IMR-90 (cell line): Measurements from ENCODE around the gene SVBP. TPM values are rescaled to one million over a fixed set of nuclear protein-coding genes. Genes with fewer than 3 reads are reported as not detected.

Source experiments
- ATAC-seq: fragments of 200-7000 bp; cut with Tn5 transposase; 2 replicates; pipeline ENCODE4 v1.9.1; 2020; ENCODE audit warnings: low read depth, mild to moderate bottlenecking, moderate library complexity
- BruUV-seq: library from RNA; stranded (reverse); fragments of 400-500 nt; replicated peaks from 2 replicates; lab custom pipeline; 2021; lab: Mats Ljungman, UMichigan
- CTCF ChIA-PET: fragments of 300-600 bp; formaldehyde crosslinking; extraction: SDS; loops from one replicate; lab custom pipeline; 2021; ENCODE audit warnings: antibody characterized with exemption; lab: Yijun Ruan, JAX
- POLR2A ChIA-PET: fragments of 300-600 bp; sonication (Branson Sonifier 250); formaldehyde crosslinking; loops from one replicate; lab custom pipeline; 2022; ENCODE audit warnings: antibody characterized with exemption; ENCODE audit not compliant: unreplicated experiment; lab: Charles Lee
- DNase-seq: peaks from one replicate; pipeline ENCODE4 v3.0.0; 2013
- H2AFZ ChIP-seq: replicated peaks from 2 replicates; pipeline ENCODE3; 2013; ENCODE audit warnings: low read length, mild to moderate bottlenecking; ENCODE audit not compliant: poor library complexity
- H2AK5ac ChIP-seq: 2 replicates; pipeline ENCODE4 v1.6.1; 2013; ENCODE audit warnings: low read depth, low read length, inconsistent platforms
- H2AK9ac ChIP-seq: replicated peaks from 2 replicates; pipeline ENCODE3; 2013; ENCODE audit warnings: mild to moderate bottlenecking, low read depth, low read length, moderate library complexity; ENCODE audit not compliant: poor library complexity
- H2BK120ac ChIP-seq: 2 replicates; pipeline ENCODE4 v1.6.1; 2013; ENCODE audit warnings: low read depth, low read length, inconsistent platforms
- H2BK15ac ChIP-seq: 3 replicates; pipeline ENCODE4 v1.6.1; 2013; ENCODE audit warnings: low read depth, low read length, inconsistent platforms
- H2BK20ac ChIP-seq: 2 replicates; pipeline ENCODE4 v1.6.1; 2013; ENCODE audit warnings: low read depth, mild to moderate bottlenecking, inconsistent platforms, low read length, moderate library complexity
- H2BK5ac ChIP-seq: 2 replicates; pipeline ENCODE4 v1.6.1; 2013; ENCODE audit warnings: mild to moderate bottlenecking, low read depth, low read length, inconsistent platforms; ENCODE audit not compliant: poor library complexity, severe bottlenecking
- H3K14ac ChIP-seq: replicated peaks from 2 replicates; pipeline ENCODE4 v1.6.1; 2013; ENCODE audit warnings: low read depth, low read length, inconsistent platforms
- H3K18ac ChIP-seq: 2 replicates; pipeline ENCODE4 v1.6.1; 2013; ENCODE audit warnings: low read depth, low read length, control low read depth
- H3K23ac ChIP-seq: 2 replicates; pipeline ENCODE4 v1.6.1; 2013; ENCODE audit warnings: low read depth, low read length, inconsistent platforms
- H3K27ac ChIP-seq: 2 replicates; pipeline ENCODE4 v1.5.1; 2013; ENCODE audit warnings: mild to moderate bottlenecking, control low read depth, low read length; ENCODE audit not compliant: insufficient read depth
- H3K27me3 ChIP-seq: 2 replicates; pipeline ENCODE4 v1.6.1; 2013; ENCODE audit warnings: low read length; ENCODE audit not compliant: control insufficient read depth, insufficient read depth
- H3K36me3 ChIP-seq: 2 replicates; pipeline ENCODE4 v1.6.1; 2013; ENCODE audit warnings: low read length, mixed read lengths; ENCODE audit not compliant: control insufficient read depth, insufficient read depth
- H3K4ac ChIP-seq: 2 replicates; pipeline ENCODE4 v1.6.1; 2013; ENCODE audit warnings: low read depth, low read length, inconsistent platforms
- H3K4me1 ChIP-seq: 2 replicates; pipeline ENCODE4 v1.6.1; 2013; ENCODE audit warnings: low read length, mixed read lengths; ENCODE audit not compliant: control insufficient read depth, insufficient read depth
- H3K4me2 ChIP-seq: 2 replicates; pipeline ENCODE4 v1.6.1; 2013; ENCODE audit warnings: low read depth, mild to moderate bottlenecking, control low read depth, low read length, moderate library complexity
- H3K4me3 ChIP-seq: 2 replicates; pipeline ENCODE4 v1.5.1; 2013; ENCODE audit warnings: low read depth, mild to moderate bottlenecking, control low read depth, low read length, moderate library complexity; ENCODE audit not compliant: insufficient read depth
- H3K56ac ChIP-seq: 2 replicates; pipeline ENCODE4 v1.6.1; 2013; ENCODE audit warnings: low read length, inconsistent platforms; ENCODE audit not compliant: insufficient read depth; ENCODE audit errors: extremely low read depth
- H3K79me1 ChIP-seq, 2 experiments: 2 replicates each; pipeline ENCODE4 v1.6.1; 2013; ENCODE audit warnings: low read length in 2 of 2, inconsistent platforms in 1 of 2, low read depth in 1 of 2
- H3K9ac ChIP-seq: 2 replicates; pipeline ENCODE4 v1.6.1; 2013; ENCODE audit warnings: low read depth, low read length, control low read depth
- H3K9me1 ChIP-seq: 2 replicates; pipeline ENCODE4 v1.6.1; 2013; ENCODE audit warnings: low read length, inconsistent platforms; ENCODE audit not compliant: insufficient read depth
- H3K9me3 ChIP-seq: 2 replicates; pipeline ENCODE4 v1.6.1; 2013; ENCODE audit warnings: low read length; ENCODE audit not compliant: control insufficient read depth, insufficient read depth
- H4K20me1 ChIP-seq: 2 replicates; pipeline ENCODE4 v1.6.1; 2013; ENCODE audit warnings: low read length, inconsistent platforms; ENCODE audit not compliant: insufficient read depth
- H4K5ac ChIP-seq: 2 replicates; pipeline ENCODE4 v1.6.1; 2013; ENCODE audit warnings: mild to moderate bottlenecking, low read depth, low read length, control low read depth
- H4K8ac ChIP-seq, 2 experiments: 2 replicates each; pipeline ENCODE4 v1.6.1; 2013; ENCODE audit warnings: low read depth in 2 of 2, low read length in 2 of 2, control low read depth in 1 of 2, inconsistent platforms in 1 of 2
- H4K91ac ChIP-seq: 2 replicates; pipeline ENCODE4 v1.6.1; 2013; ENCODE audit warnings: low read depth, low read length, inconsistent platforms; ENCODE audit not compliant: insufficient read depth
- BHLHE40 ChIP-seq: fragments of 150-350 bp; IDR thresholded peaks from 2 replicates; pipeline ENCODE4 v1.6.1; 2016; ENCODE audit warnings: mild to moderate bottlenecking, low read depth, low read length
- MXI1 ChIP-seq: IDR thresholded peaks from 2 replicates; pipeline ENCODE4 v1.6.1; 2012; ENCODE audit warnings: low read depth, mild to moderate bottlenecking, low read length, moderate library complexity, borderline replicate concordance
- RAD21 ChIP-seq: IDR thresholded peaks from 2 replicates; pipeline ENCODE4 v1.6.1; 2012; ENCODE audit warnings: low read length, improper control_type of control experiment
- RCOR1 ChIP-seq: IDR thresholded peaks from 2 replicates; pipeline ENCODE4 v1.6.1; 2012; ENCODE audit warnings: mild to moderate bottlenecking, low read length, improper control_type of control experiment; ENCODE audit not compliant: insufficient replicate concordance
- WGBS, 2 experiments: methylation state at CpG; one replicate each; pipeline versions ENCODE4 v1.1.5 to v1.1.7; 2013; ENCODE audit warnings: missing lambda C conversion rate in 2 of 2; ENCODE audit not compliant: insufficient read length in 1 of 2; ENCODE audit errors: extremely low coverage in 2 of 2; 5-methylcytosine and 5-hydroxymethylcytosine counted together
- dilution Hi-C: fragments of 300-500 bp; cut with HindIII; formaldehyde crosslinking; loops from one replicate; pipeline ENCODE4 v1.14.3; 2018; ENCODE audit warnings: low sequenced_read_pairs; ENCODE audit not compliant: unreplicated experiment
- in situ Hi-C: fragments of 300-500 bp; cut with MboI; formaldehyde crosslinking; loops from 3 replicates; pipeline ENCODE4 v1.14.3; 2019; ENCODE audit warnings: low sequenced_read_pairs, inconsistent platforms, mixed read lengths
- intact Hi-C: fragments of 100-400 bp; cut with micrococcal nuclease; formaldehyde crosslinking; loops from 2 replicates; pipeline ENCODE4 v1.10.0; 2022
- polyA plus RNA-seq, 3 experiments: library from polyadenylated mRNA; depleted of rRNA; stranded (reverse); fragments of >200 nt; gene quantifications; 2 replicates each; pipeline ENCODE4 v1.2.3, GENCODE V29; 2012; ENCODE audit warnings: low replicate concordance in 1 of 3
- total RNA-seq: library from RNA; depleted of rRNA; stranded (reverse); fragments of >200 nt; gene quantifications from 2 replicates; pipeline ENCODE4 v1.2.3, GENCODE V29; 2012
- TF ChIP-seq, protein P1 (sequence below): fragments of 150-350 bp; IDR thresholded peaks from 2 replicates; pipeline ENCODE4 v1.6.1; 2016; ENCODE audit warnings: low read depth, mild to moderate bottlenecking, low read length, moderate library complexity, borderline replicate concordance
- TF ChIP-seq, protein P2 (sequence below): conservative IDR thresholded peaks from 2 replicates; pipeline ENCODE4 v1.5.1; 2012; ENCODE audit warnings: mild to moderate bottlenecking, low read depth, low read length, improper control_type of control experiment
- TF ChIP-seq, protein P3 (sequence below): fragments of 150-350 bp; IDR thresholded peaks from 2 replicates; pipeline ENCODE4 v1.6.1; 2017; ENCODE audit warnings: mild to moderate bottlenecking, antibody characterized with exemption, low read length, low read depth

SVBP gene
- total and polyA plus RNA-seq, 2 of the 4 experiments (the other 2 are of a cell fraction): 9.7 to 11.5 TPM

DNA sequence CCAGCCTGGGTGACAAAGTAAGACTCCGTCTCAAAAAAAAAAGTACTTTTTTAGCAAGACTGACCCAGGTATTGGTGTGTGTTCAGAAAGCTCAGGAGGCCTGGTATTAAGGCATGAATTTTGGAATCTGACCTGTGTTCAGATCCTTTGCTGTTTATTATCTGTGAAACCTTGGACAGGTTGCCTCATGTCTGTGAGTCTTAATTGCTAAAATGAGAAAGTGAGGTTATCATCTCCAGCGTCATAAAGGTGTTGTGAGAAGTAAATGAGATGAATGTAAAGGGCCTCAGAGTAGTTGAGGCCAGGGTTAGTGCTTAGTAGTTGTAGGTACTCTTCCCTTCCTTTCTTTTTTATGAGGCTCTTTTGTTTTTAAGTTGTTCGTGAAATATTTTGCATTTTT, 47.4 kb downstream of the SVBP start:
- Histone ChIP-seq H4K8ac (no peak overlapping the region), H3K4me3 (no peak overlapping the region), H2AK9ac (no peak overlapping the region), H3K27me3 (no peaks in the 10 kb centered on the region), H3K4ac (no peak overlapping the region), H3K27ac (no peak overlapping the region), H2BK15ac (no peak overlapping the region), H3K9me1 (0 out of 2 replicates have a peak, but pooled peaks cover 4% of the 10 kb centered on the region), H3K4me2 (no peak overlapping the region), H3K36me3 (peaks cover 5% of the 10 kb centered on the region), H3K56ac (no peak overlapping the region), H4K91ac (no peak overlapping the region), H3K4me1 (no peaks in the 10 kb centered on the region), H3K18ac (no peak overlapping the region), H3K9ac (no peak overlapping the region), H2AFZ (no peak overlapping the region), H3K79me1 (peaks cover 26 to 58% of the 10 kb centered on the region in 2 experiments), H3K9me3 (no peaks in the 10 kb centered on the region), H4K20me1 (peaks cover 7% of the 10 kb centered on the region; the same call in 1 of the 2 replicates), H2BK20ac (no peak overlapping the region), H3K23ac (no peak overlapping the region), H2BK5ac (no peak overlapping the region), H2BK120ac (no peak overlapping the region), H4K5ac (no peak overlapping the region), H3K14ac (no peak overlapping the region), H2AK5ac (no peak overlapping the region)
- WGBS, 2 experiments: no CpG with 5 or more reads among the region's 3 CpGs
- POLR2A ChIA-PET: no interaction called here
- CTCF ChIA-PET: interaction anchor here (1.1 kb wide), 1 partner anchor 13 kb away, joined by 6 read pairs; no protein-coding TSS in a partner anchor
- intact Hi-C loops (loop anchor here (5.0 to 10.0 kb wide), 3 partner anchors 47 to 435 kb away; partner anchors contain the start of genes ERMAP, FOXJ3, SVBP and YBX1), in situ Hi-C loops (no loop called here), dilution Hi-C loops (no loop called here)
- no peak for ATAC-seq
- no peak for DNase-seq
- no TSS peak for BruUV-seq
- TF ChIP-seq RCOR1: no peak
- TF ChIP-seq, protein P1, sequence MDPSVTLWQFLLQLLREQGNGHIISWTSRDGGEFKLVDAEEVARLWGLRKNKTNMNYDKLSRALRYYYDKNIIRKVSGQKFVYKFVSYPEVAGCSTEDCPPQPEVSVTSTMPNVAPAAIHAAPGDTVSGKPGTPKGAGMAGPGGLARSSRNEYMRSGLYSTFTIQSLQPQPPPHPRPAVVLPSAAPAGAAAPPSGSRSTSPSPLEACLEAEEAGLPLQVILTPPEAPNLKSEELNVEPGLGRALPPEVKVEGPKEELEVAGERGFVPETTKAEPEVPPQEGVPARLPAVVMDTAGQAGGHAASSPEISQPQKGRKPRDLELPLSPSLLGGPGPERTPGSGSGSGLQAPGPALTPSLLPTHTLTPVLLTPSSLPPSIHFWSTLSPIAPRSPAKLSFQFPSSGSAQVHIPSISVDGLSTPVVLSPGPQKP: no peak
- TF ChIP-seq, protein P2, sequence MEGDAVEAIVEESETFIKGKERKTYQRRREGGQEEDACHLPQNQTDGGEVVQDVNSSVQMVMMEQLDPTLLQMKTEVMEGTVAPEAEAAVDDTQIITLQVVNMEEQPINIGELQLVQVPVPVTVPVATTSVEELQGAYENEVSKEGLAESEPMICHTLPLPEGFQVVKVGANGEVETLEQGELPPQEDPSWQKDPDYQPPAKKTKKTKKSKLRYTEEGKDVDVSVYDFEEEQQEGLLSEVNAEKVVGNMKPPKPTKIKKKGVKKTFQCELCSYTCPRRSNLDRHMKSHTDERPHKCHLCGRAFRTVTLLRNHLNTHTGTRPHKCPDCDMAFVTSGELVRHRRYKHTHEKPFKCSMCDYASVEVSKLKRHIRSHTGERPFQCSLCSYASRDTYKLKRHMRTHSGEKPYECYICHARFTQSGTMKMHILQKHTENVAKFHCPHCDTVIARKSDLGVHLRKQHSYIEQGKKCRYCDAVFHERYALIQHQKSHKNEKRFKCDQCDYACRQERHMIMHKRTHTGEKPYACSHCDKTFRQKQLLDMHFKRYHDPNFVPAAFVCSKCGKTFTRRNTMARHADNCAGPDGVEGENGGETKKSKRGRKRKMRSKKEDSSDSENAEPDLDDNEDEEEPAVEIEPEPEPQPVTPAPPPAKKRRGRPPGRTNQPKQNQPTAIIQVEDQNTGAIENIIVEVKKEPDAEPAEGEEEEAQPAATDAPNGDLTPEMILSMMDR: no peak
- TF ChIP-seq MXI1: no peak
- TF ChIP-seq, protein P3, sequence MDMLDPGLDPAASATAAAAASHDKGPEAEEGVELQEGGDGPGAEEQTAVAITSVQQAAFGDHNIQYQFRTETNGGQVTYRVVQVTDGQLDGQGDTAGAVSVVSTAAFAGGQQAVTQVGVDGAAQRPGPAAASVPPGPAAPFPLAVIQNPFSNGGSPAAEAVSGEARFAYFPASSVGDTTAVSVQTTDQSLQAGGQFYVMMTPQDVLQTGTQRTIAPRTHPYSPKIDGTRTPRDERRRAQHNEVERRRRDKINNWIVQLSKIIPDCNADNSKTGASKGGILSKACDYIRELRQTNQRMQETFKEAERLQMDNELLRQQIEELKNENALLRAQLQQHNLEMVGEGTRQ: no peak
- no peak for TF ChIP-seq BHLHE40
- TF ChIP-seq RAD21: no peak
